ENCODE results near the gene FOXP2.

DNA sequence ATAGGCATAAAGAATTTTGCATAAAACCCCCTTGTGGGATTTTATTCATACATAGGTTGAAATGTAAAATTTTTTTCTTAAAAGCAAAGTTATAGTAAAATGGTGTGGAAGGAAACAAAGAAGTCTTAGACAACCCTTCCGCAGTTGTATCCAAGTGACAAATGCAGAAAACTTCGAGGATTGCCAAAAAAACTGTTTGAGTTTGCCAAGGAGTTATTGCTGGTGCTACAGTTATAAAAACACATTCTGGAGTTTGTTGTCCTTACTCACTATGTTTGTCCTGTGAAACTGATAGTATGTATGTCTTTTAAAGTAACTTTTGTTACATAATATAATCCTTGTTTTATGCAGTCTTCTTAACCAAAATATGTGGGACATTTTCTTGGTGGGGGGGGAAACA, 120.3 kb downstream of the FOXP2 start:
- TF ChIP-seq CTCF (IDR thresholded peaks at IDR 0.05; ENCODE audit: extremely low read depth in 1 of 2, insufficient read depth in 1 of 2, low read depth in 1 of 2, low read length in 2 of 2) (no peak), POLR2AphosphoS5 (IDR thresholded peaks at IDR 0.05; ENCODE audit: insufficient read depth, low read depth, low read length) (no peak), EZH2 (IDR thresholded peaks at IDR 0.05; ENCODE audit: borderline replicate concordance, low read depth, low read length, severe bottlenecking) (no peak), JUN (IDR thresholded peaks at IDR 0.05; ENCODE audit: borderline replicate concordance, insufficient read depth, insufficient read length, low read depth) (no peak), POLR2A (IDR thresholded peaks at IDR 0.05; ENCODE audit: low read depth, low read length) (no peak), GATA2 (IDR thresholded peaks at IDR 0.05; ENCODE audit: insufficient read depth, insufficient read length, low read depth, low read length) (no peak)

All from endothelial cell of umbilical vein (primary cell).